SK-N-SH treated with all-trans-retinoic acid at 6 μM for 48 hours (cell line): ENCODE results near the gene KRTAP16-1.

Source experiments
- ATAC-seq: fragments of 200-7000 bp; cut with Tn5 transposase; 3 replicates; pipeline ENCODE4 v1.9.1; 2020; ENCODE audit warnings: mild to moderate bottlenecking, moderate library complexity
- ARNTL ChIP-seq: fragments of 450-650 bp; formaldehyde crosslinking; IDR thresholded peaks from 2 replicates; pipeline ENCODE4 v1.5.0; 2020; ENCODE audit warnings: low read depth, mild to moderate bottlenecking, moderate library complexity, borderline replicate concordance
- BACH2 ChIP-seq: fragments of 250-450 bp; sonication (Bioruptor Pico); IDR thresholded peaks from 2 replicates; pipeline ENCODE4 v1.9.0; 2021; ENCODE audit warnings: mild to moderate bottlenecking, borderline replicate concordance
- CSDC2 ChIP-seq: fragments of 250-450 bp; sonication (Bioruptor Pico); IDR thresholded peaks from 2 replicates; pipeline ENCODE4 v1.5.0; 2020; ENCODE audit warnings: mild to moderate bottlenecking, moderate library complexity
- ESRRG ChIP-seq: fragments of 250-450 bp; sonication (Bioruptor Pico); IDR thresholded peaks from 2 replicates; pipeline ENCODE4 v1.6.1; 2021; ENCODE audit warnings: mild to moderate bottlenecking
- GLIS3 ChIP-seq: fragments of 250-450 bp; sonication (Bioruptor Pico); IDR thresholded peaks from 2 replicates; pipeline ENCODE4 v1.5.0; 2020; ENCODE audit warnings: mild to moderate bottlenecking, moderate library complexity
- ISL1 ChIP-seq: fragments of 250-450 bp; sonication (Bioruptor Pico); IDR thresholded peaks from 2 replicates; pipeline ENCODE4 v2.1.2; 2022; ENCODE audit warnings: mild to moderate bottlenecking, moderate library complexity
- OSR1 ChIP-seq: fragments of 250-450 bp; sonication (Bioruptor Pico); IDR thresholded peaks from 2 replicates; pipeline ENCODE4 v1.8.0; 2022; ENCODE audit warnings: moderate library complexity, mild to moderate bottlenecking, inconsistent platforms
- PPARA ChIP-seq: fragments of 250-450 bp; sonication (Bioruptor Pico); IDR thresholded peaks from 2 replicates; pipeline ENCODE4 v1.5.0; 2020; ENCODE audit warnings: mild to moderate bottlenecking, borderline replicate concordance
- RARB ChIP-seq: fragments of 250-450 bp; sonication (Bioruptor Pico); IDR thresholded peaks from 2 replicates; pipeline ENCODE4 v1.8.0; 2021; ENCODE audit warnings: mild to moderate bottlenecking, moderate library complexity
- SNAI2 ChIP-seq: fragments of 250-450 bp; sonication (Bioruptor Pico); IDR thresholded peaks from 2 replicates; pipeline ENCODE4 v1.5.0; 2020; ENCODE audit warnings: mild to moderate bottlenecking, moderate library complexity
- TCF4 ChIP-seq: fragments of 250-450 bp; sonication (Bioruptor Pico); IDR thresholded peaks from 2 replicates; pipeline ENCODE4 v1.8.0; 2021; ENCODE audit warnings: mild to moderate bottlenecking, moderate library complexity, borderline replicate concordance
- TOX ChIP-seq: fragments of 250-450 bp; sonication (Bioruptor Pico); IDR thresholded peaks from 2 replicates; pipeline ENCODE4 v1.8.0; 2021; ENCODE audit warnings: mild to moderate bottlenecking, moderate library complexity, borderline replicate concordance
- TSHZ2 ChIP-seq: fragments of 250-450 bp; sonication (Bioruptor Pico); IDR thresholded peaks from 2 replicates; pipeline ENCODE4 v1.5.0; 2020; ENCODE audit warnings: mild to moderate bottlenecking, moderate library complexity
- ZC3H10 ChIP-seq: fragments of 250-450 bp; sonication (Bioruptor Pico); IDR thresholded peaks from 2 replicates; pipeline ENCODE4 v1.5.1; 2021; ENCODE audit warnings: mild to moderate bottlenecking, moderate library complexity
- ZFP3 ChIP-seq: fragments of 250-450 bp; sonication (Bioruptor Pico); IDR thresholded peaks from 2 replicates; pipeline ENCODE4 v1.5.0; 2020; ENCODE audit warnings: mild to moderate bottlenecking, moderate library complexity
- ZFP30 ChIP-seq: fragments of 450-650 bp; formaldehyde crosslinking; IDR thresholded peaks from 2 replicates; pipeline ENCODE4 v1.5.0; 2022; ENCODE audit warnings: mild to moderate bottlenecking, moderate library complexity
- ZNF565 ChIP-seq: fragments of 450-650 bp; formaldehyde crosslinking; conservative IDR thresholded peaks from 2 replicates; pipeline ENCODE4 v1.5.0; 2020; ENCODE audit warnings: low read depth, mild to moderate bottlenecking, moderate library complexity
- ZNF70 ChIP-seq: fragments of 450-650 bp; formaldehyde crosslinking; IDR thresholded peaks from 2 replicates; pipeline ENCODE4 v1.5.0; 2020; ENCODE audit warnings: mild to moderate bottlenecking, moderate library complexity
- ZNF8 ChIP-seq: fragments of 450-650 bp; formaldehyde crosslinking; IDR thresholded peaks from 2 replicates; pipeline ENCODE4 v1.5.0; 2020; ENCODE audit warnings: mild to moderate bottlenecking, moderate library complexity
- TF ChIP-seq, protein P1 (sequence below): fragments of 250-450 bp; sonication (Bioruptor Pico); IDR thresholded peaks from 2 replicates; pipeline ENCODE4 v1.8.0; 2020; ENCODE audit warnings: mild to moderate bottlenecking, moderate library complexity, borderline replicate concordance
- TF ChIP-seq, protein P2 (sequence below): fragments of 250-450 bp; sonication (Bioruptor Pico); IDR thresholded peaks from 2 replicates; pipeline ENCODE4 v1.8.0; 2021; ENCODE audit warnings: low read depth, mild to moderate bottlenecking, moderate library complexity, borderline replicate concordance

Gene KRTAP16-1

DNA sequence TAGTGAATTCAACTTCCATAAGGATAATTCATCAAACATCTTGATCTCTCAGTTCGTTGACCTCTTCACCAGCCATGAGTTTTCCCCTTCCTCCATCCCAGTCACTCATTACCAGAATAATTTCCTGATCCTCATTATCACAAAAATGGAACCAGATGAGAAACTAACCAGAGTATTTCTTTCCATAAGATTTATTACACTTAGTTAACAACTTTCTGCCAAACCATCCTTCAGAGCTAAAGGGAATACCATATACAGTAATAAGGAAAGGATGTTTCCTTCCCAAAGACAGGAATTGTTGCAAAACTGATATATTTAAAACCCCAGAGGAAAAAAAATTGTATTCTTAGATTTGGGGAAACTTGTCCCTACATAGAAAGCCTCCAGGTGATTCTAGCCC, 15.1 kb downstream of the KRTAP16-1 start:
- TF ChIP-seq ZNF8 (CRISPR knock-in tag) = no peak
- no peak for TF ChIP-seq ARNTL (CRISPR knock-in tag)
- TF ChIP-seq ZC3H10 (CRISPR knock-in tag) = no peak
- no peak for TF ChIP-seq ZFP30
- TF ChIP-seq OSR1 (CRISPR knock-in tag) = no peak
- TF ChIP-seq ISL1 (CRISPR knock-in tag) = no peak
- no peak for TF ChIP-seq ZFP3 (CRISPR knock-in tag)
- TF ChIP-seq ZNF565 (CRISPR knock-in tag) = no peak
- no peak for TF ChIP-seq PPARA (CRISPR knock-in tag)
- no peak for TF ChIP-seq TCF4 (CRISPR knock-in tag)
- no peak for TF ChIP-seq TSHZ2 (CRISPR knock-in tag)
- TF ChIP-seq SNAI2 (CRISPR knock-in tag) = no peak
- TF ChIP-seq GLIS3 (CRISPR knock-in tag) = no peak
- no peak for TF ChIP-seq TOX (CRISPR knock-in tag)
- TF ChIP-seq ESRRG = no peak
- TF ChIP-seq, protein P1, sequence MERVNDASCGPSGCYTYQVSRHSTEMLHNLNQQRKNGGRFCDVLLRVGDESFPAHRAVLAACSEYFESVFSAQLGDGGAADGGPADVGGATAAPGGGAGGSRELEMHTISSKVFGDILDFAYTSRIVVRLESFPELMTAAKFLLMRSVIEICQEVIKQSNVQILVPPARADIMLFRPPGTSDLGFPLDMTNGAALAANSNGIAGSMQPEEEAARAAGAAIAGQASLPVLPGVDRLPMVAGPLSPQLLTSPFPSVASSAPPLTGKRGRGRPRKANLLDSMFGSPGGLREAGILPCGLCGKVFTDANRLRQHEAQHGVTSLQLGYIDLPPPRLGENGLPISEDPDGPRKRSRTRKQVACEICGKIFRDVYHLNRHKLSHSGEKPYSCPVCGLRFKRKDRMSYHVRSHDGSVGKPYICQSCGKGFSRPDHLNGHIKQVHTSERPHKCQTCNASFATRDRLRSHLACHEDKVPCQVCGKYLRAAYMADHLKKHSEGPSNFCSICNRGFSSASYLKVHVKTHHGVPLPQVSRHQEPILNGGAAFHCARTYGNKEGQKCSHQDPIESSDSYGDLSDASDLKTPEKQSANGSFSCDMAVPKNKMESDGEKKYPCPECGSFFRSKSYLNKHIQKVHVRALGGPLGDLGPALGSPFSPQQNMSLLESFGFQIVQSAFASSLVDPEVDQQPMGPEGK (CRISPR knock-in tag) = no peak
- no peak for TF ChIP-seq CSDC2
- TF ChIP-seq ZNF70 (CRISPR knock-in tag) = no peak
- no peak for ATAC-seq

DNA sequence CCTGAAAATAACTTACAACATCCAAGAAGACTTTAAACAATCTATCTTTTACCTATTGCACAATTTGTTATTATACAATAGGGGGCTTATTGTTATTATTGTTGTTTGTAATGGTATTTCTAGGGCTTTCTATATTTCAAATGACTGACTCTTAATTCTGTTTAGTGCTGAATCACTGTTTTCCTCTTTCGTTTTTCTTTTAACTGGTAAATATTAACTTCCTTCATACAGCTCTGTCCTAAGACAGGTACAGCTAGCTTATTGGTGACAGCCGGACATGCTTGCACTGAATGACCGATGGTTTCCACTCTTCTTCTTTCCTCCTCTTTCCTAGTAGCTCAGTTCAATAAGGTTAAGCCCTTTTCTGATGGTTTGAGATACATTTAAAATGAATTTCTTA, 22.1 kb downstream of the KRTAP16-1 start:
- no peak for ATAC-seq
- TF ChIP-seq ISL1 (CRISPR knock-in tag) (no peak), ZNF565 (CRISPR knock-in tag) (no peak), CSDC2 (no peak), BACH2 (CRISPR knock-in tag) (no peak), ARNTL (CRISPR knock-in tag) (no peak), PPARA (CRISPR knock-in tag) (no peak), RARB (CRISPR knock-in tag) (no peak), ZFP3 (CRISPR knock-in tag) (no peak), TCF4 (CRISPR knock-in tag) (no peak), TOX (CRISPR knock-in tag) (no peak), SNAI2 (CRISPR knock-in tag) (no peak), ESRRG (no peak), OSR1 (CRISPR knock-in tag) (no peak), ZFP30 (no peak), GLIS3 (CRISPR knock-in tag) (no peak), ZC3H10 (CRISPR knock-in tag) (no peak)
- TF ChIP-seq, protein P1 (CRISPR knock-in tag) = no peak
- TF ChIP-seq, all 23 proteins: peak for 0

DNA sequence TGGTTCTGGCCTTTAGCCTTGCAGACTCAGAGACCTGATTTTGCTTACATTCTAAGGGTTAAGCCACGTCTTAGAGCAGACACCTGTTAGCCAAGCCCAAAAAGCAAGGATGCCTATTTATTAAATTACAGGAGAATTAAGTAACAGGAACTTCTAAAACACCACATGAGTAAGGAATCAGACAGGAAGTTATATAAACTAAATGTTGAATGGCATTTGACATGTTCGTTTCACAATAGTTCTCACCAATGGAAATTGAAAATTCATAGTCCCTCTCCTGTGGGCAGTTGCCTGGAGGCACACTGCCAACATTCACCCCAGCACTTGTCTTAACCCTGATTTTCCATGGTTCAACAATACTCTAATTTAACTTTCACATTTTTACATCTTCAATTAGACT, 24.6 kb downstream of the KRTAP16-1 start:
- no peak for ATAC-seq
- TF ChIP-seq SNAI2 (CRISPR knock-in tag) (no peak), ZNF8 (CRISPR knock-in tag) (no peak), RARB (CRISPR knock-in tag) (no peak), ZNF70 (CRISPR knock-in tag) (no peak), OSR1 (CRISPR knock-in tag) (no peak)
- TF ChIP-seq, protein P2, sequence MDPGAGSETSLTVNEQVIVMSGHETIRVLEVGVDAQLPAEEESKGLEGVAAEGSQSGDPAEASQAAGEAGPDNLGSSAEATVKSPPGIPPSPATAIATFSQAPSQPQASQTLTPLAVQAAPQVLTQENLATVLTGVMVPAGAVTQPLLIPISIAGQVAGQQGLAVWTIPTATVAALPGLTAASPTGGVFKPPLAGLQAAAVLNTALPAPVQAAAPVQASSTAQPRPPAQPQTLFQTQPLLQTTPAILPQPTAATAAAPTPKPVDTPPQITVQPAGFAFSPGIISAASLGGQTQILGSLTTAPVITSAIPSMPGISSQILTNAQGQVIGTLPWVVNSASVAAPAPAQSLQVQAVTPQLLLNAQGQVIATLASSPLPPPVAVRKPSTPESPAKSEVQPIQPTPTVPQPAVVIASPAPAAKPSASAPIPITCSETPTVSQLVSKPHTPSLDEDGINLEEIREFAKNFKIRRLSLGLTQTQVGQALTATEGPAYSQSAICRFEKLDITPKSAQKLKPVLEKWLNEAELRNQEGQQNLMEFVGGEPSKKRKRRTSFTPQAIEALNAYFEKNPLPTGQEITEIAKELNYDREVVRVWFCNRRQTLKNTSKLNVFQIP (CRISPR knock-in tag) = no peak
